Ascending aorta (tissue), 2 donors: ENCODE data around the gene LMOD1. TPM values are rescaled to one million over a fixed set of nuclear protein-coding genes. Genes with fewer than 3 reads are reported as not detected.

ENCODE experiments used
- DNase-seq, 2 donors: peaks; one replicate each; pipeline ENCODE4 v3.0.0-alpha.2; 2019; ENCODE audit warnings: low spot score in 2 of 2
- H3K27ac ChIP-seq, 2 donors: fragments of 200-600 bp; sonication (generic); one replicate each; pipeline ENCODE4 v1.5.1; 2016 to 2017; ENCODE audit warnings: mild to moderate bottlenecking in 1 of 2
- H3K27me3 ChIP-seq: fragments of 200-600 bp; sonication (generic); one replicate; pipeline ENCODE4 v1.5.1; 2017
- H3K36me3 ChIP-seq, 2 donors: fragments of 200-600 bp; sonication (generic); one replicate each; pipeline ENCODE4 v1.5.1; 2016
- H3K4me1 ChIP-seq, 2 donors: fragments of 200-600 bp; sonication (generic); one replicate each; pipeline ENCODE4 v1.5.1; 2016 to 2017; ENCODE audit warnings: mild to moderate bottlenecking in 1 of 2
- H3K4me3 ChIP-seq, 2 donors: fragments of 200-600 bp; sonication (generic); one replicate each; pipeline ENCODE4 v1.5.1; 2016 to 2017; ENCODE audit warnings: mild to moderate bottlenecking in 1 of 2
- H3K9me3 ChIP-seq, 2 donors: fragments of 200-600 bp; sonication (generic); one replicate each; pipeline ENCODE4 v1.5.1; 2016
- CTCF ChIP-seq, 3 experiments: fragments of 200-600 bp in 2 of 3; fragments of 450-650 bp in 1 of 3; sonication (generic) in 2 of 3; IDR thresholded peaks; one replicate each; pipeline ENCODE4 v1.5.1; 2016 to 2019; ENCODE audit warnings: antibody characterized with exemption in 3 of 3, mild to moderate bottlenecking in 1 of 3, moderate library complexity in 1 of 3
- intact Hi-C: fragments of 100-400 bp; cut with DNase I; formaldehyde crosslinking; loops from one replicate; pipeline ENCODE4 v1.15.1; 2023
- total RNA-seq: library from RNA; depleted of rRNA; stranded (reverse); fragments of >200 nt; gene quantifications from one replicate; pipeline ENCODE4 v1.1.0, GENCODE V29; 2016

Gene LMOD1
- total RNA-seq, 1 donor from 2014 or later, result 316 TPM

- peak overlapping the region in 1 of 2 donors; percentile 81 for H3K4me3 ChIP-seq
- no peaks in the 10 kb centered on the region for H3K36me3 ChIP-seq
- TF ChIP-seq CTCF (IDR thresholded peaks at IDR 0.05), result no peak
- H3K4me1 ChIP-seq, result peaks cover 16 to 44% of the 10 kb centered on the region in 2 donors
- H3K27ac ChIP-seq, result peak overlapping the region; percentile 87 to 94
- no peaks in the 10 kb centered on the region for H3K27me3 ChIP-seq
- intact Hi-C loops, result no loop called here
- H3K9me3 ChIP-seq, result no peaks in the 10 kb centered on the region
- DNase-seq, result no peak
Observed at GRCh38 chr1:201890223-201890622, 56.1 kb downstream of the LMOD1 start.

- no peaks in the 10 kb centered on the region for H3K9me3 ChIP-seq
- H3K27me3 ChIP-seq, result no peaks in the 10 kb centered on the region
- peak overlapping the region; percentile 58 to 81 for H3K4me3 ChIP-seq
- no peak for TF ChIP-seq CTCF (IDR thresholded peaks at IDR 0.05)
- DNase-seq, result no peak
- peaks cover 23 to 44% of the 10 kb centered on the region in 2 donors for H3K4me1 ChIP-seq
- H3K27ac ChIP-seq, result peak overlapping the region; percentile 87 to 94
- H3K36me3 ChIP-seq, result no peaks in the 10 kb centered on the region
- intact Hi-C loops, result loop anchor here (2.0 to 10.0 kb wide), 2 partner anchors 61 to 245 kb away; partner anchors contain the start of gene IPO9
Observed at GRCh38 chr1:201889090-201889968, 57.0 kb downstream of the LMOD1 start.

GRCh38 chr1:201888282-201889089 is 57.9 kb downstream of the LMOD1 start, which contains the start of gene SHISA4:
SHISA4 (plus strand) TSS chr1:201888898; CDS start chr1:201888995, 97 bp downstream.
- intact Hi-C loops, result loop anchor here (2.0 to 10.0 kb wide), 2 partner anchors 60 to 246 kb away; partner anchors contain the start of gene IPO9
- Histone ChIP-seq H3K27me3 (no peaks in the 10 kb centered on the region), H3K4me3 (peak within 1 kb of the TSS; percentile 58 to 81), H3K4me1 (peaks cover 30 to 52% of the 10 kb centered on the region in 2 donors), H3K36me3 (no peaks in the 10 kb centered on the region), H3K9me3 (no peaks in the 10 kb centered on the region), H3K27ac (peak within 1 kb of the TSS; percentile 87 to 94)
- peak; percentile 77 to 96 for DNase-seq
- TF ChIP-seq CTCF (IDR thresholded peaks at IDR 0.05), result no peak

- Histone ChIP-seq H3K4me3 (no peak overlapping the region), H3K4me1 (peaks cover 34 to 56% of the 10 kb centered on the region in 2 donors), H3K36me3 (no peaks in the 10 kb centered on the region), H3K9me3 (no peaks in the 10 kb centered on the region), H3K27me3 (no peaks in the 10 kb centered on the region), H3K27ac (peak overlapping the region; percentile 87 to 94)
- intact Hi-C loops, result loop anchor here (10.0 kb wide), 1 partner anchor 248 kb away; no protein-coding TSS in a partner anchor
- no peak for TF ChIP-seq CTCF (IDR thresholded peaks at IDR 0.05)
- DNase-seq, result peak in 1 of 2 donors; percentile 54
Observed at GRCh38 chr1:201887116-201887866, 59.1 kb downstream of the LMOD1 start.
